Measurements from ENCODE around the gene MMP7.
A peak's percentile ranks its signal among the peaks of the same experiment; 100 is the strongest.

The MMP7 gene

GRCh38 chr11:102491969-102492368, 38.6 kb downstream of the MMP7 start:
- DNase-seq: no peak

GRCh38 chr11:102489186-102490145, 41.1 kb downstream of the MMP7 start:
- no peak for DNase-seq

GRCh38 chr11:102488208-102488607, 42.3 kb downstream of the MMP7 start:
- DNase-seq: no peak

- DNase-seq: no peak
Observed at GRCh38 chr11:102487214-102487613, 43.3 kb downstream of the MMP7 start.

GRCh38 chr11:102486584-102486983, 44.0 kb downstream of the MMP7 start:
- DNase-seq: no peak

- no peak for DNase-seq
Observed at GRCh38 chr11:102485095-102485722, 45.3 kb downstream of the MMP7 start.

GRCh38 chr11:102482433-102482832, 48.1 kb downstream of the MMP7 start:
- no peak for DNase-seq

GRCh38 chr11:102479733-102480132, 50.8 kb downstream of the MMP7 start:
- no peak for DNase-seq

GRCh38 chr11:102478673-102479299, 51.8 kb downstream of the MMP7 start:
- DNase-seq: no peak

GRCh38 chr11:102476812-102477211, 53.7 kb downstream of the MMP7 start:
- DNase-seq: peak; percentile 9

- no peak for DNase-seq
Observed at GRCh38 chr11:102476069-102476468, 54.5 kb downstream of the MMP7 start.

GRCh38 chr11:102473543-102473942, 57.0 kb downstream of the MMP7 start:
- DNase-seq: no peak

- no peak for DNase-seq
Observed at GRCh38 chr11:102472127-102472526, 58.4 kb downstream of the MMP7 start.

- no peak for DNase-seq
Observed at GRCh38 chr11:102471474-102471873, 59.1 kb downstream of the MMP7 start.

Measured in activated gamma-delta T cell treated with Interleukin-2 at 50 U/mL for 16 hours (primary cell).